K562 (cell line): Measurements from ENCODE around the gene JMJD1C. TPM values are rescaled to one million over a fixed set of nuclear protein-coding genes. Genes with fewer than 3 reads are reported as not detected.

ENCODE experiments used
- ATAC-seq: fragments of 200-7000 bp; cut with Tn5 transposase; 3 replicates; pipeline ENCODE4 v1.9.1; 2020; ENCODE audit warnings: moderate library complexity
- BruUV-seq: library from RNA; stranded (reverse); fragments of 400-500 nt; replicated peaks from 2 replicates; lab custom pipeline; 2021; lab: Mats Ljungman, UMichigan
- CTCF ChIA-PET: fragments of 300-600 bp; formaldehyde crosslinking; extraction: SDS; loops from one replicate; lab custom pipeline; 2021; ENCODE audit warnings: low intra/inter-chr PET ratio; lab: Yijun Ruan, JAX
- POLR2A ChIA-PET: fragments of 300-600, 350-650 bp; sonication (Branson Sonifier 250); formaldehyde crosslinking; extraction: SDS; loops from one replicate; lab custom pipeline; 2021; ENCODE audit warnings: antibody characterized with exemption, inconsistent platforms; lab: Yijun Ruan, JAX
- DNase-seq, 4 experiments: peaks; one replicate each; pipeline versions ENCODE4 v3.0.0 to v3.0.0-alpha.2; 2011 to 2018; ENCODE audit warnings: low spot score in 3 of 4, mixed read lengths in 3 of 4; ENCODE audit errors: extremely low read depth in 1 of 4
- FAIRE-seq: peaks from 2 replicates; lab custom pipeline; 2011; peaks lifted over from hg19 to GRCh38; lab: Jason Lieb, UNC
- H2AFZ ChIP-seq: 2 replicates; pipeline ENCODE4 v1.6.0; 2011; ENCODE audit warnings: low read depth, low read length, control low read depth, inconsistent platforms
- H3K27ac ChIP-seq: fragments of 200-600 bp; 3 replicates; pipeline ENCODE4 v1.8.0; 2011; ENCODE audit warnings: low read depth, mild to moderate bottlenecking, control low read depth, inconsistent platforms, low read length, moderate library complexity, mixed read lengths; ENCODE audit errors: extremely low read depth
- H3K27me3 ChIP-seq, 2 experiments: fragments of 300-600 bp in 1 of 2; 2 replicates in 1 of 2; 3 replicates in 1 of 2; pipeline versions ENCODE4 v1.6.0 to v1.8.0; 2011; ENCODE audit warnings: inconsistent platforms in 2 of 2, low read length in 2 of 2, mild to moderate bottlenecking in 1 of 2, mixed read lengths in 1 of 2, moderate library complexity in 1 of 2; ENCODE audit not compliant: control insufficient read depth in 2 of 2, insufficient read depth in 2 of 2
- H3K36me3 ChIP-seq: fragments of 300-600 bp; 3 replicates; pipeline ENCODE4 v1.8.0; 2011; ENCODE audit warnings: mild to moderate bottlenecking, low read length, inconsistent platforms; ENCODE audit not compliant: control insufficient read depth, insufficient read depth
- H3K4me1 ChIP-seq, 2 experiments: fragments of 200-600 bp in 1 of 2; replicated peaks in 1 of 2; 2 replicates in 1 of 2; 3 replicates in 1 of 2; pipeline versions ENCODE4 v1.5.1 to v1.8.0; 2011; ENCODE audit warnings: inconsistent platforms in 2 of 2, low read length in 2 of 2, mild to moderate bottlenecking in 1 of 2, mixed read lengths in 1 of 2, moderate library complexity in 1 of 2; ENCODE audit not compliant: control insufficient read depth in 2 of 2, insufficient read depth in 2 of 2
- H3K4me2 ChIP-seq: 2 replicates; pipeline ENCODE4 v1.6.1; 2011; ENCODE audit warnings: low read length, control low read depth, inconsistent platforms, mixed read lengths; ENCODE audit not compliant: insufficient read depth
- H3K4me3 ChIP-seq: fragments of 200-600 bp; sonication (generic), shearing (Covaris generic); 2 replicates; pipeline ENCODE4 v1.5.1; 2016; ENCODE audit warnings: control low read depth, inconsistent platforms
- H3K79me2 ChIP-seq: fragments of 200-600 bp; 3 replicates; pipeline ENCODE4 v1.8.0; 2011; ENCODE audit warnings: low read length, inconsistent platforms; ENCODE audit not compliant: control insufficient read depth, insufficient read depth
- H3K9ac ChIP-seq, 2 experiments: 2 replicates each; pipeline versions ENCODE4 v1.6.0 to v1.6.1; 2011; ENCODE audit warnings: low read depth in 2 of 2, low read length in 2 of 2, control low read depth in 1 of 2, inconsistent platforms in 1 of 2, mild to moderate bottlenecking in 1 of 2, mixed read lengths in 1 of 2; ENCODE audit not compliant: insufficient read depth in 1 of 2
- H3K9me1 ChIP-seq: one replicate; pipeline ENCODE4 v1.6.0; 2011; ENCODE audit warnings: inconsistent platforms, mild to moderate bottlenecking, low read length, moderate library complexity; ENCODE audit not compliant: control insufficient read depth, insufficient read depth
- H3K9me3 ChIP-seq: replicated peaks from 2 replicates; pipeline ENCODE4 v1.5.1; 2011; ENCODE audit warnings: low read depth, low read length, inconsistent platforms; ENCODE audit not compliant: control insufficient read depth, insufficient read depth
- H4K20me1 ChIP-seq: replicated peaks from 2 replicates; pipeline ENCODE4 v1.6.1; 2011; ENCODE audit warnings: low read length, inconsistent platforms, mixed read lengths; ENCODE audit not compliant: control insufficient read depth, insufficient read depth
- CBFA2T2 ChIP-seq: fragments of 450-650 bp; conservative IDR thresholded peaks from 2 replicates; pipeline ENCODE4 v1.6.1; 2017; ENCODE audit warnings: mild to moderate bottlenecking
- CREBBP ChIP-seq: IDR thresholded peaks from one replicate; pipeline ENCODE4 v1.6.1; 2012; ENCODE audit warnings: low read depth, mild to moderate bottlenecking, control low read depth, inconsistent platforms, low read length
- CTCF ChIP-seq, 3 experiments: IDR thresholded peaks in 2 of 3; conservative IDR thresholded peaks in 1 of 3; 2 replicates each; pipeline ENCODE4 v1.5.1; 2011 to 2012; ENCODE audit warnings: low read length in 3 of 3, mild to moderate bottlenecking in 3 of 3, control low read depth in 2 of 3, improper control_type of control experiment in 1 of 3, inconsistent platforms in 1 of 3, low read depth in 1 of 3, mixed read lengths in 1 of 3, moderate library complexity in 1 of 3; ENCODE audit not compliant: insufficient read depth in 2 of 3
- GMEB1 ChIP-seq: fragments of 250-450 bp; sonication (Bioruptor Pico); IDR thresholded peaks from 2 replicates; pipeline ENCODE4 v1.4.0; 2020; ENCODE audit warnings: mild to moderate bottlenecking
- LARP7 ChIP-seq: fragments of 450-650 bp; IDR thresholded peaks from 2 replicates; pipeline ENCODE4 v1.6.1; 2016
- ZBED1 ChIP-seq: IDR thresholded peaks from 2 replicates; pipeline ENCODE4 v1.6.1; 2014
- ZC3H8 ChIP-seq: fragments of 450-650 bp; IDR thresholded peaks from 2 replicates; pipeline ENCODE4 v1.6.1; 2017
- ZNF133 ChIP-seq: fragments of 250-450 bp; sonication (Bioruptor Pico); IDR thresholded peaks from 2 replicates; pipeline ENCODE4 v1.4.0; 2020; ENCODE audit warnings: mild to moderate bottlenecking
- ZNF175 ChIP-seq: fragments of 200-800 bp; sonication (Bioruptor generic); IDR thresholded peaks from 2 replicates; pipeline ENCODE4 v1.6.1; 2016; ENCODE audit warnings: low read depth, mild to moderate bottlenecking, missing genetic modification characterization, missing compliant biosample characterization
- WGBS: fragments of 100-300 bp; shearing (Covaris generic); methylation state at CpG from one replicate; pipeline ENCODE4 v1.1.6; 2016; ENCODE audit warnings: low coverage, mixed read lengths; ENCODE audit not compliant: insufficient coverage; ENCODE audit errors: missing lambda C conversion rate; 5-methylcytosine and 5-hydroxymethylcytosine counted together
- in situ Hi-C: fragments of 300-500 bp; cut with MboI; formaldehyde crosslinking; loops from 4 replicates; pipeline ENCODE4 v1.15.0; 2018; ENCODE audit warnings: inconsistent platforms, mixed read lengths
- intact Hi-C: fragments of 100-400 bp; cut with micrococcal nuclease; formaldehyde crosslinking; loops from 2 replicates; pipeline ENCODE4 v1.14.2; 2022
- polyA plus RNA-seq, 8 experiments: library from polyadenylated mRNA; depleted of rRNA in 4 of 8; stranded (reverse) in 5 of 8; unstranded in 3 of 8; fragments of >200 nt; fragmentation: Nextera tagmentation in 2 of 8; fragmentation: Illumina TruSeq in 1 of 8; extraction: Ambion mirVana in 2 of 8; extraction: Trizol in 1 of 8; gene quantifications; 2 replicates each; pipeline versions ENCODE4 v1.2.1 to v1.2.3, GENCODE V29; 2011 to 2014; ENCODE audit warnings: inconsistent platforms in 1 of 8, missing spikeins in 1 of 8
- total RNA-seq, 7 experiments: library from RNA; depleted of rRNA in 6 of 7; stranded (reverse); fragments of >200 nt in 6 of 7; fragmentation: Illumina TruSeq in 2 of 7; extraction: Trizol in 2 of 7; gene quantifications; 2 replicates each; pipeline versions ENCODE4 v1.2.1 to v1.2.3, GENCODE V29; 2011 to 2021; ENCODE audit warnings: low replicate concordance in 1 of 7

Gene JMJD1C
- total and polyA plus RNA-seq, 9 of the 15 experiments (the other 6 are each of a cell fraction or from before 2014, with no cell fraction given) = 25.3 to 68.0 (median 47.2) TPM

GRCh38 chr10:63446716-63447440 lies 18.9 kb downstream of the JMJD1C start:
- FAIRE-seq = no peak
- in situ Hi-C loops = no loop called here
- CTCF ChIA-PET = no interaction called here

More at GRCh38 chr10:63446716-63447440, 18.9 kb downstream of the JMJD1C start:
- ATAC-seq = no peak
- H3K4me2 ChIP-seq = no peak overlapping the region
- H3K79me2 ChIP-seq = peaks cover 78% of the 10 kb centered on the region
- no peak overlapping the region for H3K9ac ChIP-seq
- no peaks in the 10 kb centered on the region for H3K27me3 ChIP-seq
- DNase-seq = no peak
- H3K9me1 ChIP-seq = no peaks in the 10 kb centered on the region
- H3K9me3 ChIP-seq = no peaks in the 10 kb centered on the region
- 100% methylated on average over 1 of the region's 1 CpG for WGBS
- BruUV-seq = no TSS peak
- no peaks in the 10 kb centered on the region for H3K4me1 ChIP-seq
- H2AFZ ChIP-seq = no peak overlapping the region
- intact Hi-C loops = no loop called here
- POLR2A ChIA-PET = interaction anchor here (0.6 to 1.0 kb wide), 3 partner anchors 9 to 363 kb away, joined by 3 to 5 read pairs (median 3); no protein-coding TSS in a partner anchor
- H3K27ac ChIP-seq = no peak overlapping the region
- H3K36me3 ChIP-seq = no peaks in the 10 kb centered on the region
- no peak overlapping the region for H3K4me3 ChIP-seq
- TF ChIP-seq CBFA2T2 = no peak
- TF ChIP-seq ZNF175 = no peak
- no peak for TF ChIP-seq ZNF133
- TF ChIP-seq ZBED1 = no peak
- no peak for TF ChIP-seq CREBBP
- TF ChIP-seq ZC3H8 = no peak
- TF ChIP-seq GMEB1 (CRISPR knock-in tag) = no peak
- TF ChIP-seq CTCF (IDR thresholded peaks at IDR 0.05 in 2 of 3, conservative IDR thresholded peaks at IDR 0.05 in 1 of 3; ENCODE audit: insufficient read depth in 2 of 3, low read depth in 1 of 3, low read length in 3 of 3) = no peak
- TF ChIP-seq LARP7 = no peak
- no peaks in the 10 kb centered on the region for H4K20me1 ChIP-seq
